Natural killer cell (primary cell): ENCODE data around the gene EPHA10. TPM values are rescaled to one million over a fixed set of nuclear protein-coding genes. Genes with fewer than 3 reads are reported as not detected.

ENCODE experiments used
- ATAC-seq, 3 donors: fragments of 150-1000 bp in 2 of 3; fragments of 200-7000 bp in 1 of 3; cut with Tn5 transposase; 1 replicate in 1 of 3; 2 replicates in 2 of 3; pipeline ENCODE4 v1.10.0; 2021; ENCODE audit warnings: mild to moderate bottlenecking in 2 of 3, moderate library complexity in 2 of 3
- DNase-seq, 2 donors: peaks; one replicate each; pipeline versions ENCODE4 v3.0.0 to v3.0.0-alpha.2; 2013 to 2021; ENCODE audit warnings: mixed read lengths in 1 of 2
- H3K27ac ChIP-seq: one replicate; pipeline ENCODE4 v1.5.1; 2013; ENCODE audit warnings: mild to moderate bottlenecking, low read length
- H3K27me3 ChIP-seq: one replicate; pipeline ENCODE4 v1.6.1; 2013; ENCODE audit warnings: low read length; ENCODE audit not compliant: control insufficient read depth, insufficient read depth
- H3K36me3 ChIP-seq: one replicate; pipeline ENCODE4 v1.6.1; 2013; ENCODE audit warnings: low read length; ENCODE audit not compliant: control insufficient read depth, insufficient read depth
- H3K4me1 ChIP-seq: one replicate; pipeline ENCODE4 v1.6.1; 2013; ENCODE audit warnings: low read length; ENCODE audit not compliant: control insufficient read depth, insufficient read depth
- H3K4me3 ChIP-seq: one replicate; pipeline ENCODE4 v1.5.1; 2013; ENCODE audit warnings: low read length
- H3K9me3 ChIP-seq: one replicate; pipeline ENCODE4 v1.6.1; 2013; ENCODE audit warnings: low read length; ENCODE audit not compliant: control insufficient read depth, insufficient read depth
- H3K27ac Mint-ChIP-seq, 2 donors: one replicate each; pipeline ENCODE4 v1.8.0; 2022; ENCODE audit warnings: mild to moderate bottlenecking in 2 of 2, mixed read lengths in 2 of 2, moderate library complexity in 1 of 2
- H3K27me3 Mint-ChIP-seq, 2 donors: one replicate each; pipeline ENCODE4 v1.8.0; 2022; ENCODE audit warnings: low read depth in 2 of 2, mixed read lengths in 2 of 2
- H3K36me3 Mint-ChIP-seq: one replicate; pipeline ENCODE4 v1.8.0; 2022; ENCODE audit warnings: mixed read lengths
- H3K4me1 Mint-ChIP-seq, 2 donors: one replicate each; pipeline ENCODE4 v1.8.0; 2022; ENCODE audit warnings: mixed read lengths in 2 of 2
- H3K4me3 Mint-ChIP-seq: one replicate; pipeline ENCODE4 v1.8.0; 2022; ENCODE audit warnings: mild to moderate bottlenecking, moderate library complexity, mixed read lengths
- H3K9me3 Mint-ChIP-seq, 2 donors: one replicate each; pipeline ENCODE4 v1.8.0; 2022; ENCODE audit warnings: mixed read lengths in 2 of 2
- CTCF ChIP-seq: fragments of 200-600 bp; IDR thresholded peaks from one replicate; pipeline ENCODE4 v1.8.0; 2022; ENCODE audit warnings: antibody characterized with exemption
- WGBS: methylation state at CpG from one replicate; pipeline ENCODE4 v1.1.7; 2013; ENCODE audit warnings: missing lambda C conversion rate; ENCODE audit not compliant: insufficient coverage; 5-methylcytosine and 5-hydroxymethylcytosine counted together
- intact Hi-C: fragments of 100-400 bp; cut with micrococcal nuclease; formaldehyde crosslinking; loops from one replicate; pipeline ENCODE4 v1.14.2; 2022
- total RNA-seq, 4 donors: library from RNA; stranded (reverse); fragments of 120-200 nt in 1 of 4; gene quantifications; one replicate each; pipeline versions ENCODE4 v1.2.3 to v1.2.4, GENCODE V29; 2013 to 2022

Gene EPHA10
- total RNA-seq, 3 donors from 2014 or later (not counting 1 experiment from before 2014, with no cell fraction given), result not detected

GRCh38 chr1:37797750-37798345, 32.9 kb upstream of the EPHA10 start:
- intact Hi-C loops, result no loop called here
- no peak for TF ChIP-seq CTCF
- H3K4me3 Mint-ChIP-seq, result no peak overlapping the region
- no peak overlapping the region for H3K27ac Mint-ChIP-seq
- 92% methylated on average over 3 of the region's 3 CpGs for WGBS
- ATAC-seq, result no peak
- Histone ChIP-seq H3K36me3 (peaks cover 22% of the 10 kb centered on the region), H3K27me3 (peaks cover 10% of the 10 kb centered on the region), H3K4me1 (peaks cover 18% of the 10 kb centered on the region), H3K27ac (no peak overlapping the region), H3K4me3 (no peak overlapping the region), H3K9me3 (no peaks in the 10 kb centered on the region)
- no peaks in the 10 kb centered on the region for H3K9me3 Mint-ChIP-seq
- H3K27me3 Mint-ChIP-seq, result peaks cover 8 to 11% of the 10 kb centered on the region in 2 donors
- peaks cover 15 to 22% of the 10 kb centered on the region in 2 donors for H3K4me1 Mint-ChIP-seq
- peaks cover 6% of the 10 kb centered on the region for H3K36me3 Mint-ChIP-seq
- DNase-seq, result no peak

- H3K27ac ChIP-seq, result no peak overlapping the region
- peak in 2 of 3 donors; percentile 37 to 58 for ATAC-seq
- no peak for TF ChIP-seq CTCF
- H3K4me1 Mint-ChIP-seq, result peaks cover 11 to 18% of the 10 kb centered on the region in 2 donors
- H3K9me3 Mint-ChIP-seq, result no peaks in the 10 kb centered on the region
- no peaks in the 10 kb centered on the region for H3K9me3 ChIP-seq
- H3K27ac Mint-ChIP-seq, result no peak overlapping the region
- H3K4me3 ChIP-seq, result no peak overlapping the region
- DNase-seq, result peak; percentile 36 to 63
- H3K36me3 Mint-ChIP-seq, result no peaks in the 10 kb centered on the region
- peak overlapping the region; percentile 87 for H3K4me3 Mint-ChIP-seq
- peaks cover 10% of the 10 kb centered on the region for H3K27me3 ChIP-seq
- 45% methylated on average over 22 of the region's 22 CpGs for whole genome bisulfite sequencing
- peaks cover 12% of the 10 kb centered on the region for H3K36me3 ChIP-seq
- intact Hi-C loops, result no loop called here
- peaks cover 18% of the 10 kb centered on the region for H3K4me1 ChIP-seq
- peaks cover 28% of the 10 kb centered on the region in 2 donors for H3K27me3 Mint-ChIP-seq
These were observed 30.6 kb upstream of the EPHA10 start for GRCh38 chr1:37795340-37796125.

- H3K27me3 ChIP-seq, result peaks cover 10% of the 10 kb centered on the region
- peaks cover 33 to 35% of the 10 kb centered on the region in 2 donors for H3K27me3 Mint-ChIP-seq
- H3K4me3 Mint-ChIP-seq, result peak overlapping the region; percentile 87
- peak overlapping the region; percentile 35 for H3K4me3 ChIP-seq
- peaks cover 18% of the 10 kb centered on the region for H3K4me1 ChIP-seq
- TF ChIP-seq CTCF, result no peak
- H3K36me3 Mint-ChIP-seq, result no peaks in the 10 kb centered on the region
- H3K27ac ChIP-seq, result no peak overlapping the region
- 11% methylated on average over 59 of the region's 59 CpGs for WGBS
- no peak for DNase-seq
- intact Hi-C loops, result no loop called here
- peaks cover 4% of the 10 kb centered on the region for H3K36me3 ChIP-seq
- no peaks in the 10 kb centered on the region for H3K9me3 Mint-ChIP-seq
- ATAC-seq, result peak in 2 of 3 donors; percentile 18 to 39
- no peak overlapping the region for H3K27ac Mint-ChIP-seq
- no peaks in the 10 kb centered on the region for H3K9me3 ChIP-seq
- H3K4me1 Mint-ChIP-seq, result peaks cover 11 to 18% of the 10 kb centered on the region in 2 donors
These were observed 29.7 kb upstream of the EPHA10 start for GRCh38 chr1:37794372-37795339.
